Heart right ventricle (tissue), 16 donors: Measurements from ENCODE around the gene CEP104. TPM values are rescaled to one million over a fixed set of nuclear protein-coding genes. Genes with fewer than 3 reads are reported as not detected.

Experiments used
- ATAC-seq, 8 donors: fragments of 200-7000 bp; cut with Tn5 transposase; one replicate each; pipeline ENCODE4 v1.9.1; 2020; ENCODE audit warnings: mild to moderate bottlenecking in 8 of 8, moderate library complexity in 8 of 8, moderate number of reproducible peaks in 1 of 8
- DNase-seq, 2 donors: peaks; one replicate each; pipeline ENCODE4 v3.0.0-alpha.2; 2020
- H3K27ac ChIP-seq, 10 donors: fragments of 200-600 bp; sonication (generic) in 2 of 10; one replicate each; pipeline versions ENCODE4 v1.5.0 to v1.8.0; 2020 to 2022; ENCODE audit warnings: mild to moderate bottlenecking in 3 of 10
- H3K27me3 ChIP-seq, 7 donors: fragments of 200-600 bp; one replicate each; pipeline ENCODE4 v1.8.0; 2021 to 2022; ENCODE audit warnings: mild to moderate bottlenecking in 2 of 7
- H3K36me3 ChIP-seq, 9 donors: fragments of 200-600 bp; sonication (generic) in 1 of 9; one replicate each; pipeline versions ENCODE4 v1.5.0 to v1.8.0; 2020 to 2022; ENCODE audit warnings: mild to moderate bottlenecking in 2 of 9
- H3K4me1 ChIP-seq, 9 donors: fragments of 200-600 bp; sonication (generic) in 1 of 9; one replicate each; pipeline versions ENCODE4 v1.5.0 to v1.8.0; 2020 to 2022; ENCODE audit warnings: mild to moderate bottlenecking in 4 of 9
- H3K4me3 ChIP-seq, 10 donors: fragments of 200-600 bp; sonication (generic) in 2 of 10; one replicate each; pipeline versions ENCODE4 v1.5.0 to v1.8.0; 2020 to 2022; ENCODE audit warnings: mild to moderate bottlenecking in 7 of 10, moderate library complexity in 2 of 10
- H3K9me3 ChIP-seq, 11 donors: fragments of 200-600 bp in 10 of 11; sonication (generic) in 2 of 11; one replicate each; pipeline versions ENCODE4 v1.5.0 to v1.8.0; 2013 to 2022; ENCODE audit warnings: mild to moderate bottlenecking in 2 of 11, control low read depth in 1 of 11, moderate library complexity in 1 of 11
- WGBS, 2 donors: extraction: QIAGEN DNeasy Blood & Tissue Kit; methylation state at CpG; one replicate each; pipeline ENCODE4 v1.1.7; 2013; ENCODE audit warnings: inconsistent platforms in 1 of 2; 5-methylcytosine and 5-hydroxymethylcytosine counted together
- intact Hi-C, 10 donors: fragments of 100-400 bp; cut with DNase I; formaldehyde crosslinking; loops; one replicate each; pipeline versions ENCODE4 v1.11.1 to v1.14.2; 2022
- polyA plus RNA-seq, 2 donors: library from polyadenylated mRNA; stranded (reverse); fragments of 200-250 nt; gene quantifications; one replicate each; pipeline ENCODE4 v1.2.3, GENCODE V29; 2013
- total RNA-seq, 10 donors: library from RNA; stranded (reverse); fragmentation: NEBNext Ultra II Directional in 3 of 10; extraction: Animal tissue kit (Norgen Biotek cat#: 25700) in 3 of 10; gene quantifications; one replicate each; pipeline versions ENCODE4 v1.2.1 to v1.2.4, GENCODE V29; 2021 to 2023
- TF ChIP-seq, protein P1 (sequence below), 9 donors: fragments of 200-600 bp; sonication (generic) in 2 of 9; IDR thresholded peaks; one replicate each; pipeline versions ENCODE4 v1.5.0 to v1.8.0; 2021 to 2022; ENCODE audit warnings: antibody characterized with exemption in 9 of 9, mild to moderate bottlenecking in 5 of 9, moderate library complexity in 1 of 9
- donor health status: Arrhythmogenic right ventricular cardiomyopathy.
- donor health status: ischemic (EF 13 %, LVEDD 7.1; RV severe dilation, severe dysfunction).
- donor health status: healthy with polysubstance abuse.
- donor health status: DM: no; HTN: yes; CAD: no.
- donor health status: DM: no; HTN: no; CAD: no.
- donor health status: ischemic (EF 25% LVEDD 6.9; RV normal size, moderate dysfunction).
- donor health status: ischemic (EF 25% LVEDD 5.7; RV mildly dilated, moderate dysfunction).
- donor health status: healthy.
- donor health status: DM: yes; HTN: yes; CAD: no.
- donor health status: Ischemic cardiomyopathy.
- donor health status: ischemic (EF 35%, LVEDD 5.7; RV mildly dilated, moderate dysfunction).
- donor health status: nonischemic (EF 11% LVEDD 7.7; RV severe dilation, severe dysfunction).
- donor health status: DM: yes; HTN: yes; CAD: no.
- donor health status: PGD.
- donor health status: ischemic (EF 29% LVEDD 5.4; RV normal size, mild dysfunction).
- donor health status: nonischemic (EF 23%, LVEDD 6.1; RV moderate dilation, normal function).

CEP104 gene
- total and polyA plus RNA-seq, 12 donors, result 4.9 to 42.9 (median 27.2) TPM

DNA sequence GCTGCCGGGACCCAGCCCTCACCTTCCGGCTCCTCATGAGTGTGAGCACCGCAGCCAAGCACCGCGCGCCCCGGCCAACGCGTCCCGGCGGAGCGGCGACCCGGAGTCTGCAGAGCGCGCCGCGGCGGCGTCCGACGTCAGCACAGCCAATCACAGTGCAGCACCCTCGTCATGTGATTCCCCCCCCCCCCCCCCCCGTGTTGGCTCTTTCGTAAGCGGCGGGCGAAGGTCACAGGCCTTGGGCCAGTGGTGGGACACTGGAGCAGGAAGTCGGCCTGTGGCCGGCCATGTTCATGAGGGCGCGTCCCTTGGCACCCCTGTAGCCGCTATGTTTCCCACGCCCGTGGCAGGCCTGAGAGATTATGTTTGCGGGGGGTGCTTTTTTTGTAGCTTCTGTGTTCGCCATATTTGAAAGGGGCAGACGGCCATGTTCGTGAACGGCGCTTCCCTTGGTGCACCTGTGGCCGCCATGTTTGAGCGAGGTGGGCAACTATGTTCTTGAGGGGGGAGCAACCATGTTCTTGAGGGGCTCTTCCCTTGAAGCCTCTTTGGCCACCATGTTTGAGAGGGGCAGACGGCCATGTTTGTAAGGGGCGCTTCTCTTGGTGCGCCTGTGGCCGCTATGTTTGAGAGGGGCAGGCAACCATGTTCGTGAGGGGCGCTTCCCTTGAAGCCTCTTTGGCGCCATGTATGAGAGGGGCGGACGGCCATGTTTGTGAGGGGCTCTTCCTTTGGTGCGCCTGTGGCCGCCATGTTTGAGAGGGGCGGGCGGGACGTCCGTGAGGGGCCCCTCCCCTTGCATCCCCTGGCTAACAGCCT, 43.3 kb upstream of the CEP104 start, which contains the start of gene C1orf174:
Gene C1orf174, minus strand, starts transcription at position 123 of the 819 bp plus-strand sequence. Its CDS starts 86 bp downstream, at position 37.
- Histone ChIP-seq H3K36me3 (peaks cover 0 to 8% (median 0%) of the 10 kb centered on the region in 9 donors), H3K4me3 (peak within 1 kb of the TSS; percentile 76 to 100 (median 84)), H3K27me3 (no peaks in the 10 kb centered on the region), H3K27ac (peak within 1 kb of the TSS; percentile 95 to 99 (median 98)), H3K9me3 (peaks cover 0 to 24% (median 13%) of the 10 kb centered on the region in 11 donors), H3K4me1 (peaks cover 0 to 20% (median 9%) of the 10 kb centered on the region in 9 donors)
- intact Hi-C loops, result loop anchor here in 4 of 10 donors (2.0 to 5.0 kb wide), 3 partner anchors 42 to 44 kb away; partner anchors contain the start of genes CEP104 (in 3 of the 4) and DFFB (in 3 of the 4)
- WGBS, 2 donors, result 0% methylated on average over 57 to 58 of the region's 58 CpGs
- DNase-seq (peak; percentile 94 to 98), ATAC-seq (peak; percentile 90 to 95 (median 92))
- TF ChIP-seq, protein P1, sequence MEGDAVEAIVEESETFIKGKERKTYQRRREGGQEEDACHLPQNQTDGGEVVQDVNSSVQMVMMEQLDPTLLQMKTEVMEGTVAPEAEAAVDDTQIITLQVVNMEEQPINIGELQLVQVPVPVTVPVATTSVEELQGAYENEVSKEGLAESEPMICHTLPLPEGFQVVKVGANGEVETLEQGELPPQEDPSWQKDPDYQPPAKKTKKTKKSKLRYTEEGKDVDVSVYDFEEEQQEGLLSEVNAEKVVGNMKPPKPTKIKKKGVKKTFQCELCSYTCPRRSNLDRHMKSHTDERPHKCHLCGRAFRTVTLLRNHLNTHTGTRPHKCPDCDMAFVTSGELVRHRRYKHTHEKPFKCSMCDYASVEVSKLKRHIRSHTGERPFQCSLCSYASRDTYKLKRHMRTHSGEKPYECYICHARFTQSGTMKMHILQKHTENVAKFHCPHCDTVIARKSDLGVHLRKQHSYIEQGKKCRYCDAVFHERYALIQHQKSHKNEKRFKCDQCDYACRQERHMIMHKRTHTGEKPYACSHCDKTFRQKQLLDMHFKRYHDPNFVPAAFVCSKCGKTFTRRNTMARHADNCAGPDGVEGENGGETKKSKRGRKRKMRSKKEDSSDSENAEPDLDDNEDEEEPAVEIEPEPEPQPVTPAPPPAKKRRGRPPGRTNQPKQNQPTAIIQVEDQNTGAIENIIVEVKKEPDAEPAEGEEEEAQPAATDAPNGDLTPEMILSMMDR (IDR thresholded peaks at IDR 0.05), result no peak

DNA sequence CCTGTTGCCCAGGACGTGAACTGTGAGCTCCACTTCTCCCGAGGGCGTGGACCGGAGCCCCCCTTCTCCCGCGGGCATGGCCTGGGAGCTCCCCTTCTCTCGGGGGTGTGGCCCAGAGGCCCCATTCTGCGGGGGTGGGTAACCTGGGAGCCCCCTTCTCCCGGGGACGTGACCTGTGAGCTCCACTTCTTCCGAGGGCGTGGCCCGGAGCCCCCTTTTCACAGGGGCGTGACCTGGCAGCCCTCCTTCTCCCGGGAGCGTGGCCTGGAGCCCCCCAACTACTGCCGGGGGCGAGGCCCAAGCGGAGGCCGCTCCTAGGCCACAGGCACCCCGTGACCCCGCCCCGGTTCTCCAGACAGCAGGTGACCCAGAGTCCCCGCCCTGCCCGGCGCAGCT, 42.7 kb upstream of the CEP104 start:
- 0 to 1% methylated on average over 21 to 26 of the region's 26 CpGs for WGBS, 2 donors
- Histone ChIP-seq H3K27ac (peak overlapping the region; percentile 95 to 99 (median 98)), H3K4me1 (peaks cover 0 to 20% (median 9%) of the 10 kb centered on the region in 9 donors), H3K27me3 (no peaks in the 10 kb centered on the region), H3K4me3 (peak overlapping the region; percentile 76 to 100 (median 84)), H3K36me3 (peaks cover 0 to 15% (median 0%) of the 10 kb centered on the region in 9 donors), H3K9me3 (peaks cover 0 to 24% (median 13%) of the 10 kb centered on the region in 11 donors)
- intact Hi-C loops, result loop anchor here in 5 of 10 donors (2.0 to 5.0 kb wide), 3 partner anchors 41 to 43 kb away; partner anchors contain the start of genes CEP104 (in 4 of the 5) and DFFB (in 4 of the 5)
- ATAC-seq (no peak), DNase-seq (no peak)
- TF ChIP-seq, protein P1 (IDR thresholded peaks at IDR 0.05), result peak in 2 of 9 donors; percentile 6 to 10

GRCh38 chr1:3898994-3899753, 42.2 kb upstream of the CEP104 start:
- intact Hi-C loops, result loop anchor here in 1 of 10 donors (5.0 kb wide), 1 partner anchor 42 kb away; the partner anchor contains the start of genes CEP104 and DFFB
- ATAC-seq (no peak), DNase-seq (no peak)
- Histone ChIP-seq H3K9me3 (peaks cover 0 to 24% (median 13%) of the 10 kb centered on the region in 11 donors), H3K4me1 (peaks cover 0 to 20% (median 9%) of the 10 kb centered on the region in 9 donors), H3K27ac (peak overlapping the region in 9 of 10 donors; percentile 95 to 99 (median 98)), H3K27me3 (no peaks in the 10 kb centered on the region), H3K4me3 (peak overlapping the region; percentile 76 to 100 (median 84)), H3K36me3 (peaks cover 0 to 17% (median 0%) of the 10 kb centered on the region in 9 donors)
- 34 to 35% methylated on average over 10 of the region's 10 CpGs for WGBS, 2 donors
- TF ChIP-seq, protein P1 (IDR thresholded peaks at IDR 0.05), result no peak

GRCh38 chr1:3898475-3898735, 41.4 kb upstream of the CEP104 start:
- no peak for DNase-seq
- peaks cover 0 to 20% (median 9%) of the 10 kb centered on the region in 9 donors for H3K4me1 ChIP-seq
- H3K36me3 ChIP-seq, result peaks cover 0 to 17% (median 0%) of the 10 kb centered on the region in 9 donors
- peaks cover 0 to 24% (median 13%) of the 10 kb centered on the region in 11 donors for H3K9me3 ChIP-seq
- TF ChIP-seq, protein P1 (IDR thresholded peaks at IDR 0.05), result no peak
- no peak overlapping the region for H3K27ac ChIP-seq
- H3K4me3 ChIP-seq, result no peak overlapping the region
- no peaks in the 10 kb centered on the region for H3K27me3 ChIP-seq
- no peak for ATAC-seq
- intact Hi-C loops, result loop anchor here in 1 of 10 donors (5.0 kb wide), 1 partner anchor 41 kb away; the partner anchor contains the start of genes CEP104 and DFFB
